D721Med (cell line): ENCODE results near the gene ST8SIA5.

ENCODE experiments used
- DNase-seq: peaks from one replicate; pipeline ENCODE4 v3.0.0; 2011; ENCODE audit warnings: low spot score; ENCODE audit not compliant: insufficient read length
- FAIRE-seq: peaks from 2 replicates; lab custom pipeline; 2011; peaks lifted over from hg19 to GRCh38; lab: Jason Lieb, UNC
- CTCF ChIP-seq: IDR thresholded peaks from 2 replicates; pipeline ENCODE4 v1.5.1; 2012; ENCODE audit warnings: mild to moderate bottlenecking, control low read depth; ENCODE audit not compliant: insufficient read depth; ENCODE audit errors: missing control alignments

ST8SIA5 gene

GRCh38 chr18:46619559-46619958 lies 137.3 kb downstream of the ST8SIA5 start:
- no peak for FAIRE-seq
- TF ChIP-seq CTCF = no peak
- DNase-seq = no peak
